Uterus (tissue), 2 donors: Measurements from ENCODE around the gene ACIN1.

Experiments used
- POLR2A ChIP-seq, 2 donors: fragments of 450-650 bp; IDR thresholded peaks; one replicate each; pipeline ENCODE4 v1.6.1; 2016; ENCODE audit warnings: antibody characterized with exemption in 2 of 2, mild to moderate bottlenecking in 1 of 2, moderate library complexity in 1 of 2
- TF ChIP-seq, protein P1 (sequence below), 4 experiments: fragments of 200-600 bp in 2 of 4; fragments of 450-650 bp in 2 of 4; sonication (generic) in 2 of 4; IDR thresholded peaks; one replicate each; pipeline ENCODE4 v1.5.1; 2016 to 2019; ENCODE audit warnings: antibody characterized with exemption in 4 of 4, mild to moderate bottlenecking in 2 of 4, moderate library complexity in 1 of 4

DNA sequence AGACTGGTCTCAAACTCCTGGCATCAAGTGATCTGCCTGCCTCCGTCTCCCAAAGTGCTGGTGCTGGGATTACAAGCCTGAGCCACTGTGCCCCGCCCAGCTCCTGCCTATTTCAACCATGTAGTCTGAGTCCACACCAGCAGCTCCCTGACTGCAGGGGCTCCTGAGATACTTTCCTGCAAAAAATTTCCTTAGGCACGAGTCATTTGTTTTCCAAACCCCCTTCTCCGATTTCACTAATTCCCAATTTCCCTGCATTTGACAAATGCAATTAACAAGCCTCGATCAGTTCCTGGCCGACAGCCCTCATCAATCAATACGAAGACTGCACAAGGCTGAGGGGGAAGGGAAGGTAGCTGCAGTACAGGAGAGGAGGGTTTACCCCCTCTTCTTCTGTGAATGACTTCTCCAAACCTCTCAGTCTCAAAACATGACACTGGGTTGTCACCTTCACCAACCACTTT is 70.3 kb downstream of the ACIN1 start:
- TF ChIP-seq, protein P1, sequence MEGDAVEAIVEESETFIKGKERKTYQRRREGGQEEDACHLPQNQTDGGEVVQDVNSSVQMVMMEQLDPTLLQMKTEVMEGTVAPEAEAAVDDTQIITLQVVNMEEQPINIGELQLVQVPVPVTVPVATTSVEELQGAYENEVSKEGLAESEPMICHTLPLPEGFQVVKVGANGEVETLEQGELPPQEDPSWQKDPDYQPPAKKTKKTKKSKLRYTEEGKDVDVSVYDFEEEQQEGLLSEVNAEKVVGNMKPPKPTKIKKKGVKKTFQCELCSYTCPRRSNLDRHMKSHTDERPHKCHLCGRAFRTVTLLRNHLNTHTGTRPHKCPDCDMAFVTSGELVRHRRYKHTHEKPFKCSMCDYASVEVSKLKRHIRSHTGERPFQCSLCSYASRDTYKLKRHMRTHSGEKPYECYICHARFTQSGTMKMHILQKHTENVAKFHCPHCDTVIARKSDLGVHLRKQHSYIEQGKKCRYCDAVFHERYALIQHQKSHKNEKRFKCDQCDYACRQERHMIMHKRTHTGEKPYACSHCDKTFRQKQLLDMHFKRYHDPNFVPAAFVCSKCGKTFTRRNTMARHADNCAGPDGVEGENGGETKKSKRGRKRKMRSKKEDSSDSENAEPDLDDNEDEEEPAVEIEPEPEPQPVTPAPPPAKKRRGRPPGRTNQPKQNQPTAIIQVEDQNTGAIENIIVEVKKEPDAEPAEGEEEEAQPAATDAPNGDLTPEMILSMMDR (IDR thresholded peaks at IDR 0.05) = no peak
- no peak for TF ChIP-seq POLR2A (IDR thresholded peaks at IDR 0.05)
